ENCODE results near the gene ZNF618. TPM values are rescaled to one million over a fixed set of nuclear protein-coding genes. Genes with fewer than 3 reads are reported as not detected.
A peak's percentile ranks its signal among the peaks of the same experiment; 100 is the strongest.

The ZNF618 gene
- total and polyA plus RNA-seq, 8 donors: 5.1 to 14.0 (median 8.1) TPM

GRCh38 chr9:113892861-113893491 lies 16.9 kb downstream of the ZNF618 start:
- no peak for TF ChIP-seq CTCF (IDR thresholded peaks at IDR 0.05)
- Histone ChIP-seq H3K4me3 (no peak overlapping the region), H3K4me1 (peaks cover 8 to 38% (median 17%) of the 10 kb centered on the region in 3 donors), H3K9me3 (no peaks in the 10 kb centered on the region), H3K27ac (peak overlapping the region in 2 of 4 donors; percentile 6 to 34), H3K36me3 (no peaks in the 10 kb centered on the region), H3K27me3 (no peaks in the 10 kb centered on the region)
- 31 to 33% methylated on average over 6 of the region's 6 CpGs for WGBS, 2 donors
- intact Hi-C loops (cut with DNase I): no loop called here
- ATAC-seq (peak; percentile 46 to 78 (median 58)), FAIRE-seq (no peak), DNase-seq (no peak)

GRCh38 chr9:113894166-113894565 lies 18.1 kb downstream of the ZNF618 start:
- no peaks in the 10 kb centered on the region for H3K9me3 ChIP-seq
- no peak overlapping the region for H3K27ac ChIP-seq
- H3K36me3 ChIP-seq: no peaks in the 10 kb centered on the region
- no peak overlapping the region for H3K4me3 ChIP-seq
- whole genome bisulfite sequencing, 2 donors: 65 to 86% methylated on average over 1 of the region's 1 CpG
- intact Hi-C loops (cut with DNase I): no loop called here
- ATAC-seq (no peak), FAIRE-seq (no peak), DNase-seq (no peak)
- H3K27me3 ChIP-seq: no peaks in the 10 kb centered on the region
- no peak for TF ChIP-seq CTCF (IDR thresholded peaks at IDR 0.05)
- H3K4me1 ChIP-seq: peaks cover 8 to 38% (median 17%) of the 10 kb centered on the region in 3 donors

GRCh38 chr9:113895526-113895925 lies 19.4 kb downstream of the ZNF618 start:
- DNase-seq (no peak), ATAC-seq (no peak), FAIRE-seq (no peak)
- H3K4me3 ChIP-seq: no peak overlapping the region
- no peaks in the 10 kb centered on the region for H3K36me3 ChIP-seq
- no peaks in the 10 kb centered on the region for H3K9me3 ChIP-seq
- 54 to 57% methylated on average over 3 of the region's 3 CpGs for WGBS, 2 donors
- intact Hi-C loops (cut with DNase I): no loop called here
- no peak overlapping the region for H3K27ac ChIP-seq
- no peak for TF ChIP-seq CTCF (IDR thresholded peaks at IDR 0.05)
- no peaks in the 10 kb centered on the region for H3K27me3 ChIP-seq
- peaks cover 8 to 38% (median 17%) of the 10 kb centered on the region in 3 donors for H3K4me1 ChIP-seq

GRCh38 chr9:113896713-113897112 lies 20.6 kb downstream of the ZNF618 start:
- DNase-seq: no peak
- Histone ChIP-seq H3K4me1 (peaks cover 8 to 38% (median 17%) of the 10 kb centered on the region in 3 donors), H3K27ac (peak overlapping the region in 2 of 4 donors; percentile 45 to 48), H3K4me3 (no peak overlapping the region), H3K36me3 (no peaks in the 10 kb centered on the region), H3K27me3 (no peaks in the 10 kb centered on the region), H3K9me3 (no peaks in the 10 kb centered on the region)
- no peak for ATAC-seq
- intact Hi-C loops (cut with DNase I): no loop called here
- no peak for TF ChIP-seq CTCF (IDR thresholded peaks at IDR 0.05)
- peak; percentile 54 for FAIRE-seq

GRCh38 chr9:113898151-113898550 lies 22.0 kb downstream of the ZNF618 start:
- H3K36me3 ChIP-seq: no peaks in the 10 kb centered on the region
- intact Hi-C loops (cut with DNase I): no loop called here
- H3K4me1 ChIP-seq: peaks cover 8 to 31% (median 13%) of the 10 kb centered on the region in 3 donors
- TF ChIP-seq CTCF (IDR thresholded peaks at IDR 0.05): no peak
- no peak for FAIRE-seq
- WGBS, 2 donors: 79 to 81% methylated on average over 3 of the region's 3 CpGs
- no peak overlapping the region for H3K27ac ChIP-seq
- no peaks in the 10 kb centered on the region for H3K27me3 ChIP-seq
- no peak for DNase-seq
- no peak for ATAC-seq
- H3K4me3 ChIP-seq: no peak overlapping the region
- H3K9me3 ChIP-seq: no peaks in the 10 kb centered on the region
